GM21528 (cell line): Measurements from ENCODE around the gene ERC2.

Experiments
- ATAC-seq: cut with Tn5 transposase; IDR thresholded peaks from one replicate; pipeline ENCODE4 v1.9.1; 2021; ENCODE audit warnings: mild to moderate bottlenecking, moderate library complexity; ENCODE audit not compliant: unreplicated experiment, low FRiP score

Gene ERC2

DNA sequence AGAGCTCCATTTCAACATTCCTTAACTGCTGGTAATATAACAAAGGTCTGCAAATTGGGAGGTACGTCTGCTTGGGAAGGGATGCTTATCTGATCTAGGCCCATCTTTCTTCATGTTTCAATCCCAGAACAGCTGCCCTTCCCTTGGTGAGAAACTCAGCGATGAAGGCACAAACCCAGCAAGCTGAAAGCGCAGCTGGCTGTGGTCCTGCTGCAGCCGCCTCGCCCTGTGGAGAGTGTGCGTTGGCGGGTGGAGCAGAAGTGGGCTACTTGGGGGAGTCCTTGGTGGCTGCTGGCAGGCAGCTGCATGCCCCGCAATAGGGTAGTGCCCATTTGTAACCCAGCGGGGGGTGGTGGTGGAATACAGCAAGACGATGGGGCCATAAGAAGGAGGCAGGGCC is 820.6 kb downstream of the ERC2 start:
- no peak for ATAC-seq

DNA sequence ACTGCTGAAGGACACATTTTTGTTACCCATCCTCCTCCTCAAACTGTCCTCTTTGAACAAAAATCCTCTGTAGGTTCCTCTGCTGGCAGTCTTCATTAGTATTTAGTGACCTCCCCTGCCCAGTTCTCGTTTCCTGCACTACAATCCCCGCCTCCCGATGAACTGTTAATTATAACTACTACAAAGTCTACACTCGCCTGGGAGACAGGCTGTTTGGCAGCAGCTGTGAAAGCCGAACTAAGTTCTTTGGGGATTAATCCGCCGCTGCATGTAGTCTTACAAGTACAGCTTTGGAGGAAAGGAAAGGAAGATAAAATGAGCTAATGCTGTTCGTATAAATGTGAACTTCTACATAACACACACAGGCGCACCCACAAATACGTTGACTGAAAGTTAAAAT is 821.2 kb downstream of the ERC2 start:
- ATAC-seq: no peak

DNA sequence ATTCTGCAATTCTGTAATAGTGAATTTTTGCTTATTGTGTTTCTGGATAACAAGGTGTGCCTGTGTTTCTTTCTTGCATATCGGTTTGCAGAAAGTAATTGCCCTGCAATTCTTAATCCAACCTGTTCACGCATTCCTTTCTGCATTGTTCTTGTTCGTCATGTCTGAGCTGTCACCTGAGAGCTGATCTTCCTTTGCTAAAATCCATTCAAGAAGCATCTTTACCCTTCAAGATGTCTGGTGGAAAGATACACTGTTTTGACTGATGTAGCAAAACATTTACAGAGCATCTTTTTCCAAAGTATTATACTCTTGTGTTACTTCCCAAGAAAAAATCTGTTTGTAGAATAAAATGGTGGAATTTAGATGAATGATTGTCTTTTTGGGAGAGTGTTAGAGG is 822.1 kb downstream of the ERC2 start:
- ATAC-seq: no peak

DNA sequence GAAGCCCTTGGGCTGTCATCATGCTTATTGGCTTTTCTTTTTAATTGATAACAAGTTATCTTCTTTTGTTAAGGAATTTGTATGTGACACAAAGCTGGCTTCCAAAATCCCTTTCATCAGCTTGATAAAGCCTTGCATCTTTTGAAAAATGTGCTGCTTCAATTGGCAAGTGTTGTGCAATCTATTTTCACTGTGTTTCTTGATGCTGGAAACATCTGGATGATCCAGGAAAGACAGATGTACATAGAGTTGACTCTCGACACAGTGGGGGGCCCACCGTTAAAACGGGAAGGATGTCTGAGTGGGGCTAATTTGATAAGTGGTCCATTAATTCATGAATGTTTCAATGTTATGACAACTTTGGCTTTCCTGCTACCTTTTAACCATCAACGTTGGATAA is 822.8 kb downstream of the ERC2 start:
- ATAC-seq: no peak

DNA sequence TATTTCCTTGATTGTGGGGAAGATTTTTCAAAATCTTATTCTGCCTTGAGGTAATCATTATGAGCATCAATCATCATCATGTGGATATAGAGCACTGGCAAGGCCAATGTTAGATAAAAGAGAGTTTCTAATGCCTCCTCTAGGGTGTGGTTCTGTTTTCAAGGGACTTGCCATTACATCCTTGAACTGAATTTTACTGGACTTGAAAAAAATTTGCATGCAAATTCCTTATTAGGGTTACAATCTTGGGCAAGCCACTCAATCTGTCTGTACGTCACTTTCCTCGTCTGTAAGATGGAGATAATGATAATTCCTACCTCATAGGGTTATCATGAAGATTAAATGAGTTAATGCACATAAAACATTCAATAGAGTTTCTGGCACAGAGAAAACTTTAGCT is 825.0 kb downstream of the ERC2 start:
- no peak for ATAC-seq

DNA sequence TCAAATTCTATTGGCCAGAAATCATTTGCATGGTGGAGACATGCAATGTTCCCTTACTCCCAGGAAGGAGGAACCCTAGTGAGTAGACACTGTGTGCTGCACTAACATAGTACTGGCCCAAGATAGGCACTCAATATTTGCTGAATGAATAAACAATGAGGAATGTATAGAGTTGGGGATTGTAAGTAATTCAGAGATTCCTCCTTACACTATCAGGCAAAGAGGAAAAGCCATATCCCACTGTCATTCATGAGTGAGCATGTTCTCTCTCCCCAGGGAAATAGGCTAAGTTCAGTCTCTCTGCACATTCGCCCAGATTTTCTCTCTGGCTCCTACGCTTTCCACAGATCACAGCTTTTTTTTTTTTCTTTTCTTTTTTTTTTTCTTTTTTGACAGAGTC is 826.3 kb downstream of the ERC2 start:
- ATAC-seq: no peak

DNA sequence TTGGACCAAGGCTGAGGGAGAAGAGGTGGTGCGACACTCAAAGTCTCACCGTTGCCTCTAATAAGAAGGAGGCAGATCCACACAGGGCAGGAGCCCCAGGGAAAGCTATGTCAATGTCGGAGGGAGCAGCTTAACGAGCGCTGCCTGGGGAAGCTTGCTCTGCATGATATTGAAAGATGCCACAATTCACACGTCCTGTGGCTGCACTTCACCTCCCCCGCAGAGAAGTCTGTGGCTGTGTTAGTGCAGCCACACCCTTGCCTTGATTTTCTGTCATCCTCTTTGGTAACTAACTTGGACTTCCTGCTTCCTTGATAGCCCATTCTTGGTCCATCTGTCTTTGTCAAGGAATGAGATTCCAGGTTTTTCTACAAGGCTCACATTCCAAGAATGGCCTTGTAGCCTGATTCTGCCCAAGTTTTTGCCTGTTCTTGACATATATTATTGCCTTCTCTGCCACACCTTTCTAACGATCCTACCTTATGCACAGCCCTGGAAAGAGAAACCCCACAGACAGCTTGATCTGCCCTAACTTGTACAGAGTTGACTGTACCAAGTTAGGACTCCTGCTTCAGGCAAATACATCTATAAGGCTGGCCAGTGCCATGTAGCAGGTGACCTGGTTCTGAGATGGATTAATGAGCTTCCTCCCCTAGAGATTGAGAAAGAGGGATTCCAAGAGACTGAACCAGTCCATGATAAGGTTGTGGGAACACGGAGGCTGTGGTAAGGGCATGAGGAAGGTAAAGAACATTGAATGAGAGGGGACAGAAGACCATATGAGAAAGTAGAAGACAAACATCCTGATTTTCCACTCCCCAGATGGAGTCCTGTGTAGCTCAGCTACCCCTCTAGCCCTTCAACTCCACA is 828.1 kb downstream of the ERC2 start:
- no peak for ATAC-seq

DNA sequence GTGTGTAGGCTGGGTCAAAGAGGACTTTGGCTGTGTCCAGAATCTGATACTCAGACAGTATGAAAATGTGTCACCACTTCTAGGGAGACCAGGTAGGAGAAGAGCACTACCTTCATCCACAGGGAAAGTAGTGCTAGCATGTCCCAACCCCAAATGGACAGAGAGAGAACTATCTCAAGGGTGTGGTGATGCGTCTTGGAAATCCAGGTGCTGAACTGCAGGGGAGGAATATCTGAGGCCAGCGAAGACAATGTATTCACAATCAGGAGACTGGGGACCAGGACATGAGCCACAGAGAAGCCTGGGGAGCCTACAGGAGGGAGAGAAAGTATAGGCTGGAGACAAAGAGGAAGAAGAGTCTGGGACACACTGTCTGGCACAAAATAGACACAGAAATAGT is 829.1 kb downstream of the ERC2 start:
- ATAC-seq: no peak

DNA sequence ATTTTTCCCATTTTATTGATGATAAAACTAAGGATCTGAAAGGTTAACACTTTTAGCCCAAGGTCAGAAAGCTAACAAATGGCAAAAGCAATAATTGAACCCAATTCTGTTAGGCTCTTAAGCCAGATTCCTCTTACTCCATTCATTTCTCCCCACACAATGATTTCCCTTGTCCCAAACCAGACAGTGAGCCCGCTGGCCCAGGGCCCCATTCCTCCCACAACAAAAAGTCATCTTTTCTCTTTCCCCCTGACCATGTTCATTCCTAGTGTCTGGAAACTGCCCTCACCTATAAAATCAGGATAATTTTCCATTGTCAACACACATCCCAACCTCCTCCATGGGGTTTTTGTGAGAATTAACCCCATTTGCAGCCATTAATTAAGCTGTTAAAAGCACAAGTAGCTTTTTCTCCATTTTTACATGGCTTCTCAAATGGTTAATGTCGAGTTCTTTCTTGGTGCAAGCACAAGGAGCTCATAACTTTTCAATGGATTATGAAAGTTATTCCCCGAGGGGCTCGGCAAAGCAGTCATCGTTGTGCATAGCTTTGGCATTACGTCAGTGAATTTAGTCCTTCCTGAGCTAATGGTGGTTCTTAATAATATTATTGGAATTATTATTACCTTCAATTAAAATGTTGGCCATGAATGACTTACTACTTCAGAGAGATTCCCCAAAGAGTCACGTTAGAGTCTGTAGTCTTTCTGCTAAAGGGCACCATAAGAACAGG is 830.2 kb downstream of the ERC2 start:
- no peak for ATAC-seq

DNA sequence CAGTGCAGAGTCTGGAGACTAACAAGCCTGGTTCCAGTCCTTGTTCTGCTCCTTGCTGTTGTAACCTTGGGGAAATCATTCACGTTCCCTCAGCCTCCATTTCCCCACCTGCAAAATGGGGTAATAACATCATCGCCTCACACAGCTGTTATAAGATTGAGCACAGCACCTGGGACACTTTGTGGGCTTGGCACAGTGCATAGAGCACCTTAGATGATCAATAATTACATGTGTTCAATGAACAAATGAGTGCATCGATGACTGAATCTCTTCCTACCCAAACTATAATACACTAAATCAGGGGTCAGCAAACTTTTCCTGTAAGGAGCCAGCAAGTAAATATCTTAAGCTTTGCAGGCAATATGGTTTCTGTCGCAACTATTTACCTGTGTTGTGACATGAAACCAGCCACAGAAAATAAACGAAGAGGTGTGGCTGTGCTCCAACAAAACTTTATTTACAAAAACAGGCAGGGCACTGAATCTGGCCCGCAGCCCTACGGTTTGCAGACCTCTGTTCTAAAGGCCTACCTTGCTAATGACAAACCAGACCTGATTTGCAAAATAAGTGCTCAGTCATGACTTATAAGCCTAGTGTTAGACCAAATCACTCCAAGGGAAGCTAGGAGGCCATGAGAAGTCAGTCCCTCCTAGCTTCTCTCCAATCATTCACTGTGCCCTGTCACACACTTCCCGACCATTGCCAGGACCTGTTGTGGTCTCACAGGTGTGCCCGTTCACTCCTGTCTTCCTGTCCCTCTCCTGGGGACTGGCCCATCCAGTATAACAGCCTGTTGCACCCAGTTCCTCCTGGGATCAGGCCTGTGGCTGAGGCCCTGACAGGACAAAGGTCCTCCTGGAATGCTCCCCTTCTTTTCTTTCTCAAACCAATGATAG is 831.7 kb downstream of the ERC2 start:
- ATAC-seq: no peak

DNA sequence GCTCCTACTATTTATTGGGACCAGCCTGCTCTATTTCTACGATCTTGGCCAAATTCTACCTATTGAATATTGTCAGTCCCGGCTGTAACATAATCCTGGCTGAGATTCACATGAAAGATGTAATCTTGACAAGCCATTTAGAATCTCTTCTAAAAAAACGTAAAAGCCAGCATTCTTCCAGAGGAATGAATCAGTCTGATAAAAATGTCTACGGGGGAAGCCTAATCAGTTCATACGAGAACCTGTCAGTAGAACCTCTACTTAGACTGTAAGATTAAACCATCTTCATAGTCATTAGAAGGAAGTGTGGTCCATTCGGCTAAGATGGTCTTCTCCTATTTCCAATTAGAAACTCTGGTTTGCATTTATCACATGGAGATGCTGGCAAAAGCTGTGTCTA is 833.9 kb downstream of the ERC2 start:
- ATAC-seq: no peak

DNA sequence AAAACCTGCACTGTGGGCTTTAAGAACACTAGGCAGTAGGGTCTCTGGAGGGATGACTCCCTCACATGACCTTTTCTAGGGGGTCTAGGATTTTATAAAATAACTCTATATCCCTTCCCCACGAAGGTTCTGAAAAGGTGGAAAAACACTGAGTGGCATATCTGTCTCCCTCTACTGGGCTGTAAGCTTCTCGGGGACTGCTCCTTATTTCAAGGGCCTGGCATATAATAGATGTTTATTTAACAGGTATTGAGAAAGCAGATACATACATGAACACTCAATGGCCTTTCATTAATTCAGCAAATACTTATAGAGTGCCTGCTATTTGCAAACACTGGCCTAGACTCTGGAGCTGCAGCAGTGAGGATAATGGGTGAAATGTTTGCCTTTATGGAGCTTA is 834.9 kb downstream of the ERC2 start:
- no peak for ATAC-seq

DNA sequence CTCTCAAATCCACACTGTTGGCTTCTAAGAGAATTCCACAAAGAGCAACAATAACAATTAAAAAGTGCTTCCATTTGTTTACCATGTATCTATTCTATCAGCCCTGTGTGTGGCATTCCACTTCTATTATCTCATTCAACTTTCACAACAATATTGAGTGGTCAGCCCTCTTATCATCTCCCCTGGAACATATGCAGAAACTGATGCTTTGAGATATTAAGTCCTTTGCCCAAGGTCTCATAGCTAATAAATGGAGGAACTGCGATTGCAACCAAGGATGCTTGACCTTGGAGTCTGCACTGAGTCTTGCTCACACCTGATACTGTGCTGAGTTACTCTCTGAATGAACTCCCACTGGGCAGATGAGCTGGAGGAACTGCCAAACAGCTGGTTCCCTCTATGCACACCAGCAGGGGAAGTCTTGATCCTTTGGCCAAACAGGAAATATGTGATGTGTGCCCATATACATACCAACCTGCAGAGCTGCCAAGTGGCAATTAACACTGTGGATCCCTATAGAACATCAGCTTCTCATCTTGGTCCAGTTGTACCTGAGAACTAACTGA is 836.4 kb downstream of the ERC2 start:
- no peak for ATAC-seq

DNA sequence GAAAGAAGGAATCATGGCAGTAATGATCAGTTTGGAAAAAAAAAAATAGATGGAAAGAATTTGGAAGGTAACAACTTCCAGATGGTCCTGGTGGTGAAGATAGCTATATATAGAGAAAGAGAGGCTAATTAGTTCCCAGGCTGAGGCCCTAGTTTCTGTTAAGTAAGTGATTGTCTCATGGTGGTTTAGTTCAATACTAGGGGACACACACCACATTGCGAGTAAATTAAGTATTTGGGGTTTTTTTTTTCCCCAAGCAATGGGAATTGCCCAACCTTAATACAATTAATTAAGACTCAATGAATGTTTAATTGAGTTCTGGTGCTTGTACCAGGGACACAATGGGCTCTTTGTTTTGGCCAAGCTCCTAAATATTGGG is 837.4 kb downstream of the ERC2 start:
- ATAC-seq: no peak

DNA sequence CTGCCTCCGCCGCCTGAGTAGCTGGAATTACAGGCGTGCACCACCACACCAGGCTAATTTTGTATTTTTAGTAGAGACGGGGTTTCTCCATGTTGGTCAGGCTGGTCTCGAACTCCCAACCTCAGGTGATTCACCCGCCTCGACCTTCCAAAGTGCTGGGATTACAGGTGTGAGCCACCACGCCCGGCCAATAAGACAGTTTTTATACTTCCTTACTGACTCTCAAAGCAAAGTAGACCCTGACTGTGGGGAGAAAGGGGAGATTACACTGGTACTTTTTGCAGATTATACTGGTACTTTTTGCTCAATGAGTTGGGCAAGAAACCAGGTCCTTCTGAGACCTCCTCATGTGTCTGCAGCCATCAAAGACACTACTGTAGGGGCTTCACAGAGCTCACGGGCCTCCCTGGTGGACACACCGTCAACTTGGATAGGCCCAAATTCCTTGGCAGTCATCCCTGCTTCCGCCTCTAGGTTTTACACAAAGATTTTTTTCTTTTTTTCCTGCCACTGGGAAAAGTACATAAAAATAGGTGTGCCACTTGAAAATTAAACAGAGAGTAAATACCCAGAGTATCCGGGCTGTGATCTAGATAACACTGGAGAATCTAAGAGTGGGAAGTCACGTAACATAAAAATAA is 837.9 kb downstream of the ERC2 start:
- no peak for ATAC-seq

DNA sequence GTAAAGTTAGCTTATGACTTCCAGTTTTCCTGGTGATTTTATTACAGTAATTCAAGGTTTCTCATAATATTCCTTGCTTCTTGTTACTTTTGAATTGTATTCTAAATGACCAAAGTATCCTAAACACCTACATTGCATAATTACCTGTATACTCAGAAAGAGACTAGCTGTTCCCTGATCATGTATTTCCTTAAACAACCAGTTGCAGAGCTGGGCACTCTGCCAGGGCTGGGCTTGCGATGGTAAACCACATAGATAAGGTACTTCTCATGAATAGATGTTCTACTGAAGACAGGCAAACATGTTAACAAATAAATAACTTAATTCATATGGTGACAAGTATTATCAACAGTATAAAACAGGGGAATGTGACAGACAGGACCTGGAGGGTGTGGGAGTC is 838.8 kb downstream of the ERC2 start:
- ATAC-seq: no peak

DNA sequence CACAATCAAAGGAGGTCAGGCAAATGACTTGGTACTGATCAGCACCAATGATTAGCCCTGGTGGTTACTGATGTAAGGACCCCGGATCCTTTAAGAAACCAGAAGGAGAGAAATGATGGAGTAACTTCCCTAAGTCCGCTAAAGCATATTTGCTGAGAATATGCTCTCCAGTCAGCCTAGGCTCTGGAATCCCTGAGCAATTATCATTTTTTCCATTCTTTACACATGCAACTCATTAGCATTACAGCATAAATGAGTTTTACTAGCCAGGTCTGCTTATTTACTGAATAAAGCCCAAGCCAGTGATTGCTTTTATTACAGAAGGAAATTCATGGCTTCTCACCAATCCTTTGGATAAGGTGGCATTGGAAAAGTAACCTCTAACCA is 842.0 kb downstream of the ERC2 start:
- ATAC-seq: no peak

DNA sequence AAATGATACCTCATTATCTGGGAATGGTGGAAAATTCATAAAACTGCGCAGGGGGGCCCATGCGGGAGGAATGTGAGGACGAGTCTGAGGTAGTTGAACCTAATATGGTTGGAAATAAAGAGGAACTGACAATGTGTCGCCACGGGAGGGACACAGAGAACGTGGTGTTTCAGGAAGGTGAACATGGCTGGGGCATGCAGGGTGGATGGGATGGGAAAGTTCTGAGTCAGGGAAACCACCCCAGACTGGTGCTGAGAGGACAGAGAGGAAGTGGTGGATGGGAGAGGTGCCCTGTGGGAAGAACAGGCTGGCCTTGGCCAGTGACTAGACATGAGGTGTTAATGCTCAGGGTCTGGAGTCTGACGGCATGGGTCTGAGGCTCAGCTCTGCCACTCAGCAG is 844.0 kb downstream of the ERC2 start:
- no peak for ATAC-seq

DNA sequence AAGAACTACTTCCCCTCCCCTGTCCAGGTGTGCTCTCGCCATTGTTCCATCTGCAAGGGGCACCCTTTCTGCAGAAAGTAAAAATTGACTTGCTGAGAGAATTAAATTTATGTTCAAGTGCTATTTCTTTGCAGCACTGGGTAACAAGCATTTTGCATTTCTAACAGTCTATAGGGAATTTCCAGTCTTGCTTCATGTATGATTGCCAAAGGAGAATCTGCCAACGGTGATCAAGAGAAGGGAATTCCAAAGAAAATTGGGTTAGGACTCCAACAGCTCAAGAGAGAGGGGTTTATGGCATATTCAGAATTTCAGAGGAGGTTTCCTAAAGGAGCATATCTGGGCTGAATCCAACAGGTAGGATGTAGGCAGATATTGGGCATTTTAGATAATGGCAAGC is 844.5 kb downstream of the ERC2 start:
- no peak for ATAC-seq

DNA sequence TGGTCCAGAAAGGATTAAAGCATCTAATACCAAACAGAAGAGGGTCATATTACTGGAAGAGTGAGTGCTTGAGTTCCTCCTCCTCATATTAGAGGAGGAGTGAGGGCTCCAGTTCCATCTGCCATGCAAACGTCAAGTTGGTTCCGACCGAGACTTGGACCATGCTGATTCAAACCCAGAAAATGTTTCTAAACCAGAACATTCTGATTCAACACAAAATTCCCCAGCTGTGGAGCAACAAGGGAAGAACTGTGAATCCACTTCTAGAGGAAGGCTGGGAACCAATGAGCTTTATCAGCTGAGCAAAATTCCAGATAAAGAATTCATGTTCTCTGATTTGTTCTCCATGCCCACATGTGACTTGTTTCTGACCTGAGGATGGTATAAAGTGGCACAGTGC is 845.5 kb downstream of the ERC2 start:
- no peak for ATAC-seq
